ENCODE results near the gene RAB13.

- TF ChIP-seq CTCF (conservative IDR thresholded peaks at IDR 0.05): no peak
- no peak for TF ChIP-seq EZH2 (IDR thresholded peaks at IDR 0.05; ENCODE audit: low read depth)
Measured at GRCh38 chr1:153968000-153968363, 18.2 kb downstream of the RAB13 start.
